PC-3 (cell line): ENCODE data around the gene JPH3. TPM values are rescaled to one million over a fixed set of nuclear protein-coding genes. Genes with fewer than 3 reads are reported as not detected.

Source experiments
- ATAC-seq: fragments of 200-7000 bp; cut with Tn5 transposase; 2 replicates; pipeline ENCODE4 v1.9.1; 2020; ENCODE audit warnings: mild to moderate bottlenecking, moderate library complexity
- BruUV-seq: library from RNA; stranded (reverse); fragments of 400-500 nt; replicated peaks from 2 replicates; lab custom pipeline; 2021; lab: Mats Ljungman, UMichigan
- CTCF ChIA-PET: fragments of 300-600 bp; sonication (Branson Sonifier 250); formaldehyde crosslinking; loops from one replicate; lab custom pipeline; 2022; ENCODE audit warnings: antibody characterized with exemption; lab: Charles Lee
- POLR2A ChIA-PET: fragments of 300-600 bp; sonication (Branson Sonifier 250); formaldehyde crosslinking; loops from one replicate; lab custom pipeline; 2022; ENCODE audit warnings: antibody characterized with exemption; ENCODE audit not compliant: unreplicated experiment; lab: Charles Lee
- DNase-seq: peaks from one replicate; pipeline ENCODE4 v3.0.0-alpha.2; 2015
- H2AFZ ChIP-seq: fragments of 300-600 bp; sonication (generic); 2 replicates; pipeline ENCODE4 v1.6.0; 2016; ENCODE audit warnings: antibody characterized with exemption, low read length
- H3F3A ChIP-seq: fragments of 300-600 bp; sonication (generic); one replicate; pipeline ENCODE4 v1.6.0; 2017; ENCODE audit warnings: antibody characterized with exemption, low read length, control low read depth, mild to moderate bottlenecking; ENCODE audit not compliant: unreplicated experiment
- H3K27ac ChIP-seq: fragments of 300-600 bp; sonication (generic); 2 replicates; pipeline ENCODE4 v1.5.1; 2016; ENCODE audit warnings: mild to moderate bottlenecking, low read length
- H3K27me3 ChIP-seq: fragments of 300-600 bp; sonication (generic); 2 replicates; pipeline ENCODE4 v1.6.1; 2016; ENCODE audit warnings: low read length, mixed read lengths
- H3K36me3 ChIP-seq: fragments of 300-600 bp; sonication (generic); 2 replicates; pipeline ENCODE4 v1.6.1; 2016; ENCODE audit warnings: low read depth, mixed run types, low read length, mixed read lengths
- H3K4me1 ChIP-seq: fragments of 300-600 bp; sonication (generic); 2 replicates; pipeline ENCODE4 v1.5.1; 2016; ENCODE audit warnings: low read length; ENCODE audit not compliant: insufficient read depth
- H3K4me2 ChIP-seq: fragments of 300-600 bp; sonication (generic); 2 replicates; pipeline ENCODE4 v1.6.0; 2016; ENCODE audit warnings: low read length
- H3K4me3 ChIP-seq: fragments of 300-600 bp; sonication (generic); 2 replicates; pipeline ENCODE4 v1.5.1; 2016; ENCODE audit warnings: mild to moderate bottlenecking, low read length, mixed read lengths
- H3K79me2 ChIP-seq: fragments of 300-600 bp; sonication (generic); 2 replicates; pipeline ENCODE4 v1.6.1; 2017; ENCODE audit warnings: low read length, mixed read lengths
- H3K9ac ChIP-seq: fragments of 300-600 bp; sonication (generic); 2 replicates; pipeline ENCODE4 v1.6.0; 2016; ENCODE audit warnings: mild to moderate bottlenecking, low read length
- H3K9me2 ChIP-seq: fragments of 300-600 bp; sonication (generic); replicated peaks from 2 replicates; pipeline ENCODE4 v1.6.1; 2016; ENCODE audit warnings: mixed run types, low read length, mixed read lengths
- H3K9me3 ChIP-seq: fragments of 300-600 bp; sonication (generic); 2 replicates; pipeline ENCODE4 v1.6.1; 2016; ENCODE audit warnings: low read length, mixed read lengths
- H4K20me1 ChIP-seq: fragments of 300-600 bp; sonication (generic); 2 replicates; pipeline ENCODE4 v1.6.1; 2016; ENCODE audit warnings: low read length, mixed read lengths
- CTCF ChIP-seq: fragments of 300-600 bp; sonication (generic); conservative IDR thresholded peaks from 2 replicates; pipeline ENCODE4 v1.5.1; 2017; ENCODE audit warnings: antibody characterized with exemption, low read depth, mild to moderate bottlenecking, low read length
- EZH2 ChIP-seq: fragments of 300-600 bp; sonication (generic); IDR thresholded peaks from one replicate; pipeline ENCODE4 v1.6.1; 2017; ENCODE audit warnings: antibody characterized with exemption, mild to moderate bottlenecking, low read length; ENCODE audit not compliant: unreplicated experiment
- EZH2phosphoT487 ChIP-seq: fragments of 300-600 bp; sonication (generic); IDR thresholded peaks from 2 replicates; pipeline ENCODE4 v1.6.1; 2018; ENCODE audit warnings: mild to moderate bottlenecking, antibody characterized with exemption, low read length, borderline replicate concordance
- intact Hi-C: fragments of 100-400 bp; cut with micrococcal nuclease; formaldehyde crosslinking; loops from 2 replicates; pipeline ENCODE4 v1.9.0; 2023
- total RNA-seq: library from RNA; depleted of rRNA; stranded (reverse); fragments of >200 nt; gene quantifications from 2 replicates; pipeline ENCODE4 v1.2.3, GENCODE V29; 2014

Gene JPH3
- total RNA-seq, 1 experiment from 2014 or later: not detected

- Histone ChIP-seq H4K20me1 (no peaks in the 10 kb centered on the region), H3K4me3 (no peak overlapping the region), H2AFZ (no peak overlapping the region), H3K27ac (no peak overlapping the region), H3K27me3 (peaks cover 75% of the 10 kb centered on the region), H3F3A (no peaks in the 10 kb centered on the region), H3K9me2 (no peaks in the 10 kb centered on the region), H3K36me3 (no peaks in the 10 kb centered on the region), H3K79me2 (no peaks in the 10 kb centered on the region), H3K9ac (no peak overlapping the region), H3K4me2 (no peak overlapping the region), H3K9me3 (no peaks in the 10 kb centered on the region), H3K4me1 (no peaks in the 10 kb centered on the region)
- BruUV-seq: no TSS peak
- intact Hi-C loops: no loop called here
- TF ChIP-seq EZH2phosphoT487 (no peak), EZH2 (no peak), CTCF (no peak)
- ATAC-seq (no peak), DNase-seq (no peak)
- ChIA-PET POLR2A (no interaction called here), CTCF (no interaction called here)
Measured at GRCh38 chr16:87601401-87601981, 817 bp upstream of the JPH3 start.

- TF ChIP-seq EZH2 (no peak), EZH2phosphoT487 (no peak), CTCF (no peak)
- Histone ChIP-seq H3K36me3 (no peaks in the 10 kb centered on the region), H3K27ac (no peak overlapping the region), H3K9me3 (no peaks in the 10 kb centered on the region), H3K27me3 (peaks cover 78% of the 10 kb centered on the region), H4K20me1 (no peaks in the 10 kb centered on the region), H3K79me2 (no peaks in the 10 kb centered on the region), H3F3A (no peaks in the 10 kb centered on the region), H3K4me2 (no peak overlapping the region), H3K4me3 (no peak overlapping the region), H3K9ac (no peak overlapping the region), H2AFZ (no peak overlapping the region), H3K4me1 (no peaks in the 10 kb centered on the region), H3K9me2 (no peaks in the 10 kb centered on the region)
- ChIA-PET POLR2A (no interaction called here), CTCF (no interaction called here)
- intact Hi-C loops: no loop called here
- no peak for ATAC-seq
- DNase-seq: no peak
- no TSS peak for BruUV-seq
Measured at GRCh38 chr16:87602821-87603683, 744 bp downstream of the JPH3 start.
